ENCODE measurements around the gene WDR18.

The WDR18 gene

GRCh38 chr19:993361-993830 is 9.3 kb downstream of the WDR18 start:
- no peak for DNase-seq

- no peak for DNase-seq
These were observed 9.8 kb downstream of the WDR18 start for GRCh38 chr19:993831-994393.

- DNase-seq = no peak
These were observed 10.4 kb downstream of the WDR18 start for GRCh38 chr19:994516-994915.

- no peak for DNase-seq
These were observed 11.1 kb downstream of the WDR18 start for GRCh38 chr19:995051-995827.

- DNase-seq = peak; percentile 98
These were observed 12.1 kb downstream of the WDR18 start for GRCh38 chr19:996051-996838.

- no peak for DNase-seq
These were observed 13.9 kb downstream of the WDR18 start for GRCh38 chr19:998064-998463.

- DNase-seq = no peak
These were observed 15.2 kb downstream of the WDR18 start for GRCh38 chr19:999379-999719.

GRCh38 chr19:1000095-1000494 is 15.9 kb downstream of the WDR18 start, which contains the start of gene GRIN3B:
TSS of gene GRIN3B (plus strand) at chr19:1000419. CDS start at chr19:1000438, 19 bp downstream.
- DNase-seq = no peak

- no peak for DNase-seq
These were observed 16.7 kb downstream of the WDR18 start for GRCh38 chr19:1000591-1001537.

GRCh38 chr19:1001538-1002166 is 17.5 kb downstream of the WDR18 start:
- DNase-seq = peak; percentile 44

GRCh38 chr19:1002600-1002999 is 18.5 kb downstream of the WDR18 start:
- DNase-seq = no peak

GRCh38 chr19:1003283-1003682 is 19.1 kb downstream of the WDR18 start:
- DNase-seq = no peak

GRCh38 chr19:1004204-1004802 is 20.2 kb downstream of the WDR18 start:
- DNase-seq = no peak

GRCh38 chr19:1004803-1005664 is 20.9 kb downstream of the WDR18 start:
- no peak for DNase-seq

GRCh38 chr19:1006711-1007398 is 22.7 kb downstream of the WDR18 start:
- DNase-seq = no peak

- DNase-seq = no peak
These were observed 23.5 kb downstream of the WDR18 start for GRCh38 chr19:1007399-1008251.

- no peak for DNase-seq
These were observed 24.3 kb downstream of the WDR18 start for GRCh38 chr19:1008268-1009040.

All from activated gamma-delta T cell (primary cell).